ENCODE data around the gene SP2.

SP2 gene

GRCh38 chr17:47879776-47880454, 16.1 kb upstream of the SP2 start:
- no peaks in the 10 kb centered on the region for H3K9me2 ChIP-seq (replicated peaks; ENCODE audit: insufficient read depth, low read length)
- H3K9ac ChIP-seq (ENCODE audit: low read length), result no peak overlapping the region
- H3F3A ChIP-seq (ENCODE audit: insufficient read depth, low read length), result no peaks in the 10 kb centered on the region
- H3K4me2 ChIP-seq (ENCODE audit: low read depth, low read length), result no peak overlapping the region
- DNase-seq, result no peak
- H4K20me1 ChIP-seq (ENCODE audit: insufficient read depth, low read length), result no peaks in the 10 kb centered on the region
- no peaks in the 10 kb centered on the region for H3K79me2 ChIP-seq (ENCODE audit: low read length)
- no peak overlapping the region for H3K4me3 ChIP-seq (ENCODE audit: low read length)
- no peaks in the 10 kb centered on the region for H3K9me3 ChIP-seq (replicated peaks; ENCODE audit: insufficient read depth, low read length)
- H3K27me3 ChIP-seq (replicated peaks; ENCODE audit: insufficient read depth, low read length), result peaks cover 61% of the 10 kb centered on the region
- no peak for TF ChIP-seq EZH2phosphoT487 (IDR thresholded peaks at IDR 0.05; ENCODE audit: low read length)
- TF ChIP-seq CTCF (IDR thresholded peaks at IDR 0.05; ENCODE audit: low read length), result no peak
- TF ChIP-seq EZH2 (optimal IDR thresholded peaks at IDR 0.05; ENCODE audit: low read depth, low read length), result no peak
- no peak overlapping the region for H2AFZ ChIP-seq (ENCODE audit: low read length)
- no peak overlapping the region for H3K27ac ChIP-seq (ENCODE audit: low read length)
- no peaks in the 10 kb centered on the region for H3K4me1 ChIP-seq (ENCODE audit: low read length)
- H3K36me3 ChIP-seq (replicated peaks; ENCODE audit: insufficient read depth, low read length), result no peaks in the 10 kb centered on the region

- no peaks in the 10 kb centered on the region for H3K9me2 ChIP-seq (replicated peaks; ENCODE audit: insufficient read depth, low read length)
- H3K9ac ChIP-seq (ENCODE audit: low read length), result no peak overlapping the region
- DNase-seq, result no peak
- no peaks in the 10 kb centered on the region for H3F3A ChIP-seq (ENCODE audit: insufficient read depth, low read length)
- TF ChIP-seq EZH2 (optimal IDR thresholded peaks at IDR 0.05; ENCODE audit: low read depth, low read length) (no peak), EZH2phosphoT487 (IDR thresholded peaks at IDR 0.05; ENCODE audit: low read length) (no peak), CTCF (IDR thresholded peaks at IDR 0.05; ENCODE audit: low read length) (no peak)
- H3K27me3 ChIP-seq (replicated peaks; ENCODE audit: insufficient read depth, low read length), result peaks cover 43% of the 10 kb centered on the region
- peak overlapping the region; percentile 30 for H3K4me3 ChIP-seq (ENCODE audit: low read length)
- H3K36me3 ChIP-seq (replicated peaks; ENCODE audit: insufficient read depth, low read length), result no peaks in the 10 kb centered on the region
- H3K27ac ChIP-seq (ENCODE audit: low read length), result no peak overlapping the region
- peak overlapping the region; percentile 25; the same call in 1 of the 2 replicates for H2AFZ ChIP-seq (ENCODE audit: low read length)
- no peaks in the 10 kb centered on the region for H4K20me1 ChIP-seq (ENCODE audit: insufficient read depth, low read length)
- H3K4me1 ChIP-seq (ENCODE audit: low read length), result no peaks in the 10 kb centered on the region
- peak overlapping the region; percentile 55 for H3K4me2 ChIP-seq (ENCODE audit: low read depth, low read length)
- H3K9me3 ChIP-seq (replicated peaks; ENCODE audit: insufficient read depth, low read length), result no peaks in the 10 kb centered on the region
- no peaks in the 10 kb centered on the region for H3K79me2 ChIP-seq (ENCODE audit: low read length)
Measured at GRCh38 chr17:47882247-47882646, 13.8 kb upstream of the SP2 start.

GRCh38 chr17:47882695-47883588, 13.1 kb upstream of the SP2 start:
- H3K4me3 ChIP-seq (ENCODE audit: low read length), result peak overlapping the region; percentile 30; the same call in 1 of the 2 replicates
- peaks cover 36% of the 10 kb centered on the region for H3K27me3 ChIP-seq (replicated peaks; ENCODE audit: insufficient read depth, low read length)
- H3K79me2 ChIP-seq (ENCODE audit: low read length), result no peaks in the 10 kb centered on the region
- no peaks in the 10 kb centered on the region for H3K9me3 ChIP-seq (replicated peaks; ENCODE audit: insufficient read depth, low read length)
- H4K20me1 ChIP-seq (ENCODE audit: insufficient read depth, low read length), result no peaks in the 10 kb centered on the region
- no peaks in the 10 kb centered on the region for H3K4me1 ChIP-seq (ENCODE audit: low read length)
- H3F3A ChIP-seq (ENCODE audit: insufficient read depth, low read length), result no peaks in the 10 kb centered on the region
- H3K27ac ChIP-seq (ENCODE audit: low read length), result no peak overlapping the region
- H2AFZ ChIP-seq (ENCODE audit: low read length), result 0 out of 2 replicates have a peak overlapping the region, but pooled peaks have one; percentile 25
- DNase-seq, result no peak
- no peaks in the 10 kb centered on the region for H3K36me3 ChIP-seq (replicated peaks; ENCODE audit: insufficient read depth, low read length)
- TF ChIP-seq EZH2phosphoT487 (IDR thresholded peaks at IDR 0.05; ENCODE audit: low read length) (no peak), EZH2 (optimal IDR thresholded peaks at IDR 0.05; ENCODE audit: low read depth, low read length) (no peak), CTCF (IDR thresholded peaks at IDR 0.05; ENCODE audit: low read length) (no peak)
- H3K9me2 ChIP-seq (replicated peaks; ENCODE audit: insufficient read depth, low read length), result no peaks in the 10 kb centered on the region
- no peak overlapping the region for H3K9ac ChIP-seq (ENCODE audit: low read length)
- peak overlapping the region; percentile 55 for H3K4me2 ChIP-seq (ENCODE audit: low read depth, low read length)
